HCT116 (cell line): Measurements from ENCODE around the gene COX10. TPM values are rescaled to one million over a fixed set of nuclear protein-coding genes. Genes with fewer than 3 reads are reported as not detected.

Experiments used
- ATAC-seq: fragments of 200-7000 bp; cut with Tn5 transposase; 2 replicates; pipeline ENCODE4 v1.9.1; 2020; ENCODE audit warnings: mild to moderate bottlenecking, moderate library complexity
- BruUV-seq: library from RNA; stranded (reverse); fragments of 400-500 nt; replicated peaks from 2 replicates; lab custom pipeline; 2021; lab: Mats Ljungman, UMichigan
- CTCF ChIA-PET: fragments of 300-600 bp; sonication (Branson Sonifier 250); formaldehyde crosslinking; loops from one replicate; lab custom pipeline; 2021; ENCODE audit warnings: antibody characterized with exemption; lab: Charles Lee
- POLR2A ChIA-PET: fragments of 300-600, 350-600 bp; sonication (Branson Sonifier 250); formaldehyde crosslinking; loops from one replicate; lab custom pipeline; 2021; ENCODE audit warnings: antibody characterized with exemption; lab: Charles Lee
- RAD21 ChIA-PET, 2 experiments: fragments of 300-600 bp; sonication (Branson Sonifier 250); formaldehyde crosslinking; loops; one replicate each; lab custom pipeline; 2023; ENCODE audit warnings: low total read pairs in 2 of 2; ENCODE audit not compliant: uncharacterized antibody in 2 of 2, unreplicated experiment in 2 of 2, low non-redundant PET in 1 of 2; lab: Charles Lee
- DNase-seq: peaks from one replicate; pipeline ENCODE4 v3.0.0-alpha.2; 2010; ENCODE audit warnings: low read depth, low spot score
- H2AFZ ChIP-seq: fragments of 200-600 bp; shearing (Covaris generic), sonication (generic); 2 replicates; pipeline ENCODE4 v1.6.1; 2017; ENCODE audit warnings: low read depth, mixed run types, mixed read lengths, antibody characterized with exemption, low read length; ENCODE audit not compliant: poor library complexity, severe bottlenecking
- H3K27ac ChIP-seq: 2 replicates; pipeline ENCODE4 v1.5.1; 2012; ENCODE audit warnings: low read depth, low read length
- H3K27me3 ChIP-seq: fragments of 200-600 bp; sonication (generic); 2 replicates; pipeline ENCODE4 v1.6.1; 2016; ENCODE audit warnings: mixed run types, low read length, mixed read lengths; ENCODE audit not compliant: insufficient read depth
- H3K36me3 ChIP-seq, 2 experiments: fragments of 200-500 bp in 1 of 2; fragments of 200-600 bp in 1 of 2; sonication (Bioruptor generic) in 1 of 2; sonication (generic) in 1 of 2; 2 replicates each; pipeline versions ENCODE4 v1.5.1 to v1.6.1; 2014 to 2016; ENCODE audit warnings: low read length in 2 of 2, inconsistent platforms in 1 of 2, mixed read lengths in 1 of 2, mixed run types in 1 of 2; ENCODE audit not compliant: insufficient read depth in 2 of 2, control insufficient read depth in 1 of 2
- H3K4me1 ChIP-seq, 2 experiments: fragments of 200-600 bp in 1 of 2; sonication (generic) in 1 of 2; 2 replicates each; pipeline versions ENCODE4 v1.5.1 to v1.6.1; 2012 to 2017; ENCODE audit warnings: low read length in 2 of 2, inconsistent platforms in 1 of 2, mild to moderate bottlenecking in 1 of 2, mixed read lengths in 1 of 2, mixed run types in 1 of 2, moderate library complexity in 1 of 2; ENCODE audit not compliant: insufficient read depth in 2 of 2, control insufficient read depth in 1 of 2
- H3K4me2 ChIP-seq: fragments of 200-600 bp; sonication (generic); 2 replicates; pipeline ENCODE4 v1.6.1; 2017; ENCODE audit warnings: mixed run types, low read length, mixed read lengths
- H3K4me3 ChIP-seq, 2 experiments: fragments of 200-600 bp in 1 of 2; sonication (generic) in 1 of 2; replicated peaks in 1 of 2; 2 replicates each; pipeline ENCODE4 v1.5.1; 2011 to 2016; ENCODE audit warnings: low read length in 2 of 2, control low read depth in 1 of 2, low read depth in 1 of 2, mild to moderate bottlenecking in 1 of 2, mixed read lengths in 1 of 2, mixed run types in 1 of 2
- H3K79me2 ChIP-seq: fragments of 200-600 bp; sonication (generic); 2 replicates; pipeline ENCODE4 v1.6.1; 2017; ENCODE audit warnings: mild to moderate bottlenecking, mixed run types, low read length, moderate library complexity, mixed read lengths; ENCODE audit not compliant: insufficient read depth
- H3K9ac ChIP-seq: fragments of 200-600 bp; sonication (generic); 2 replicates; pipeline ENCODE4 v1.6.1; 2016; ENCODE audit warnings: low read length, mixed read lengths
- H3K9me2 ChIP-seq: fragments of 200-600 bp; sonication (generic), shearing (Covaris generic); 2 replicates; pipeline ENCODE4 v1.6.1; 2017; ENCODE audit warnings: mixed run types, mild to moderate bottlenecking, moderate library complexity; ENCODE audit not compliant: insufficient read depth
- H3K9me3 ChIP-seq, 2 experiments: fragments of 200-500 bp in 1 of 2; fragments of 200-600 bp in 1 of 2; sonication (Bioruptor generic) in 1 of 2; sonication (generic) in 1 of 2; 2 replicates each; pipeline ENCODE4 v1.6.1; 2014 to 2017; ENCODE audit warnings: low read length in 2 of 2, mixed read lengths in 2 of 2, inconsistent platforms in 1 of 2, low read depth in 1 of 2, mild to moderate bottlenecking in 1 of 2, mixed run types in 1 of 2, moderate library complexity in 1 of 2; ENCODE audit not compliant: control insufficient read depth in 1 of 2, insufficient read depth in 1 of 2
- H4K20me1 ChIP-seq: fragments of 200-600 bp; sonication (generic), shearing (Covaris generic); 2 replicates; pipeline ENCODE4 v1.6.1; 2017; ENCODE audit warnings: mixed run types, mild to moderate bottlenecking, moderate library complexity; ENCODE audit not compliant: insufficient read depth
- ATF3 ChIP-seq: IDR thresholded peaks from 2 replicates; pipeline ENCODE4 v1.6.1; 2012
- CBX3 ChIP-seq: IDR thresholded peaks from 2 replicates; pipeline ENCODE4 v1.6.1; 2012; ENCODE audit warnings: low read depth
- CEBPB ChIP-seq: IDR thresholded peaks from 2 replicates; pipeline ENCODE4 v1.6.1; 2012; ENCODE audit warnings: low read depth
- EGR1 ChIP-seq: IDR thresholded peaks from 2 replicates; pipeline ENCODE4 v1.6.1; 2012; ENCODE audit warnings: low read depth
- ELF1 ChIP-seq: IDR thresholded peaks from 2 replicates; pipeline ENCODE4 v1.6.1; 2012; ENCODE audit warnings: low read depth, borderline replicate concordance
- EZH2 ChIP-seq: fragments of 200-600 bp; sonication (generic); IDR thresholded peaks from 2 replicates; pipeline ENCODE4 v1.6.1; 2017; ENCODE audit warnings: antibody characterized with exemption, mixed run types
- JUND ChIP-seq: IDR thresholded peaks from 2 replicates; pipeline ENCODE4 v1.6.1; 2012
- POLR2AphosphoS5 ChIP-seq: IDR thresholded peaks from 2 replicates; pipeline ENCODE4 v1.6.1; 2011; ENCODE audit warnings: mild to moderate bottlenecking, low read depth, low read length, moderate library complexity
- RAD21 ChIP-seq: IDR thresholded peaks from 2 replicates; pipeline ENCODE4 v1.6.1; 2012; ENCODE audit warnings: low read depth, mild to moderate bottlenecking
- REST ChIP-seq: IDR thresholded peaks from 2 replicates; pipeline ENCODE4 v1.6.1; 2012; ENCODE audit warnings: low read depth
- SIN3A ChIP-seq: IDR thresholded peaks from 2 replicates; pipeline ENCODE4 v1.6.1; 2012; ENCODE audit warnings: low read depth
- SP1 ChIP-seq: IDR thresholded peaks from 2 replicates; pipeline ENCODE4 v1.6.1; 2012; ENCODE audit warnings: low read depth
- TCF7L2 ChIP-seq: IDR thresholded peaks from 2 replicates; pipeline ENCODE4 v1.7.0; 2011; ENCODE audit warnings: borderline replicate concordance, inconsistent platforms; ENCODE audit not compliant: insufficient read depth, insufficient read length; ENCODE audit errors: extremely low read depth
- ZNF274 ChIP-seq: fragments of 200-500 bp; sonication (Bioruptor generic); IDR thresholded peaks from 2 replicates; pipeline ENCODE4 v1.6.1; 2014; ENCODE audit warnings: mild to moderate bottlenecking, low read depth, low read length, inconsistent platforms
- intact Hi-C: fragments of 100-400 bp; cut with micrococcal nuclease; formaldehyde crosslinking; loops from 2 replicates; pipeline ENCODE4 v1.10.0; 2022
- total RNA-seq: library from RNA; stranded (reverse); gene quantifications from one replicate; pipeline ENCODE4 v1.2.1, GENCODE V29; 2021; ENCODE audit not compliant: unreplicated experiment
- TF ChIP-seq, protein P1 (sequence below): IDR thresholded peaks from 2 replicates; pipeline ENCODE4 v1.6.1; 2012
- TF ChIP-seq, protein P2 (sequence below), 3 experiments: fragments of 200-600 bp in 1 of 3; sonication (generic) in 1 of 3; IDR thresholded peaks in 2 of 3; conservative IDR thresholded peaks in 1 of 3; 2 replicates each; pipeline ENCODE4 v1.5.1; 2012 to 2017; ENCODE audit warnings: low read depth in 2 of 3, low read length in 2 of 3, antibody characterized with exemption in 1 of 3, borderline replicate concordance in 1 of 3, control low read depth in 1 of 3, mild to moderate bottlenecking in 1 of 3, mixed read lengths in 1 of 3, mixed run types in 1 of 3, moderate library complexity in 1 of 3; ENCODE audit not compliant: insufficient read depth in 1 of 3

COX10 gene
- total RNA-seq, 1 experiment from 2014 or later = 22.4 TPM

- Histone ChIP-seq H3K27ac (no peak overlapping the region), H3K36me3 (no peaks in the 10 kb centered on the region), H2AFZ (no peak overlapping the region), H3K9ac (no peak overlapping the region), H3K9me3 (no peaks in the 10 kb centered on the region), H3K4me3 (no peak overlapping the region), H3K9me2 (no peaks in the 10 kb centered on the region), H3K79me2 (no peaks in the 10 kb centered on the region), H3K27me3 (no peaks in the 10 kb centered on the region), H3K4me1 (no peaks in the 10 kb centered on the region), H3K4me2 (no peak overlapping the region), H4K20me1 (no peaks in the 10 kb centered on the region)
- POLR2A ChIA-PET = no interaction called here
- CTCF ChIA-PET = no interaction called here
- ATAC-seq (no peak), DNase-seq (peak; percentile 7)
- intact Hi-C loops = no loop called here
- TF ChIP-seq JUND = no peak
- no peak for TF ChIP-seq TCF7L2
- no peak for TF ChIP-seq RAD21
- no peak for TF ChIP-seq EGR1
- no peak for TF ChIP-seq ZNF274
- TF ChIP-seq, protein P1, sequence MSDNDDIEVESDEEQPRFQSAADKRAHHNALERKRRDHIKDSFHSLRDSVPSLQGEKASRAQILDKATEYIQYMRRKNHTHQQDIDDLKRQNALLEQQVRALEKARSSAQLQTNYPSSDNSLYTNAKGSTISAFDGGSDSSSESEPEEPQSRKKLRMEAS = no peak
- TF ChIP-seq EZH2 = no peak
- no peak for TF ChIP-seq ELF1
- no peak for TF ChIP-seq SIN3A
- no peak for TF ChIP-seq CEBPB
- no peak for TF ChIP-seq REST
- TF ChIP-seq POLR2AphosphoS5 = no peak
- no peak for TF ChIP-seq CBX3
- TF ChIP-seq SP1 = no peak
- no peak for TF ChIP-seq ATF3
- TF ChIP-seq, protein P2, sequence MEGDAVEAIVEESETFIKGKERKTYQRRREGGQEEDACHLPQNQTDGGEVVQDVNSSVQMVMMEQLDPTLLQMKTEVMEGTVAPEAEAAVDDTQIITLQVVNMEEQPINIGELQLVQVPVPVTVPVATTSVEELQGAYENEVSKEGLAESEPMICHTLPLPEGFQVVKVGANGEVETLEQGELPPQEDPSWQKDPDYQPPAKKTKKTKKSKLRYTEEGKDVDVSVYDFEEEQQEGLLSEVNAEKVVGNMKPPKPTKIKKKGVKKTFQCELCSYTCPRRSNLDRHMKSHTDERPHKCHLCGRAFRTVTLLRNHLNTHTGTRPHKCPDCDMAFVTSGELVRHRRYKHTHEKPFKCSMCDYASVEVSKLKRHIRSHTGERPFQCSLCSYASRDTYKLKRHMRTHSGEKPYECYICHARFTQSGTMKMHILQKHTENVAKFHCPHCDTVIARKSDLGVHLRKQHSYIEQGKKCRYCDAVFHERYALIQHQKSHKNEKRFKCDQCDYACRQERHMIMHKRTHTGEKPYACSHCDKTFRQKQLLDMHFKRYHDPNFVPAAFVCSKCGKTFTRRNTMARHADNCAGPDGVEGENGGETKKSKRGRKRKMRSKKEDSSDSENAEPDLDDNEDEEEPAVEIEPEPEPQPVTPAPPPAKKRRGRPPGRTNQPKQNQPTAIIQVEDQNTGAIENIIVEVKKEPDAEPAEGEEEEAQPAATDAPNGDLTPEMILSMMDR (IDR thresholded peaks at IDR 0.05 in 2 of 3, conservative IDR thresholded peaks at IDR 0.05 in 1 of 3; ENCODE audit: borderline replicate concordance in 1 of 3, insufficient read depth in 1 of 3, low read depth in 2 of 3, low read length in 2 of 3) = no peak
- no TSS peak for BruUV-seq
- RAD21 ChIA-PET = no interaction called here
These were observed 175.7 kb downstream of the COX10 start for GRCh38 chr17:14245002-14245401.
